ENCODE results near the gene PRDX3.

The PRDX3 gene

GRCh38 chr10:119129721-119130120 is 48.9 kb downstream of the PRDX3 start:
- no peak for DNase-seq (ENCODE audit: low spot score)

DNA sequence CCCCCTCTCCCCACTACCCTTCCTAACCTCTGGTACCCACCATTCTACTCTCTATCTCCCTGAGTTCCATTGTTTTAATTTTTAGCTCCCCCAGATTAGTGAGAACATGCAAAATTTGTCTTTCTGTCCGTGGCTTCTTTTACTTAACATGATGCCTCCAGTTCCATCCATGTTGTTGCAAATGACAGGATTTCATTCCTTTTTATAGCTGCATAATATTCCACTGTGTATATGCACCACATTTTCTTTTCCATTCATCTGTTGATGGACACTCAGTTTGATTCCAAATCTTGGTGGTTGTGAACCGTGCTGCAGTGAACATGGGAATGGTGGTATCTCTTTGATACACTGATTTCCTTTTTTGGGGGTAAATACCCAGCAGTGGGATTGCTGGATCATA is 52.7 kb downstream of the PRDX3 start:
- no peak for DNase-seq (ENCODE audit: low spot score)

GRCh38 chr10:119120875-119121274 is 57.7 kb downstream of the PRDX3 start:
- DNase-seq (ENCODE audit: low spot score): no peak

- DNase-seq (ENCODE audit: low spot score): no peak
These were observed 58.2 kb downstream of the PRDX3 start for GRCh38 chr10:119120413-119120867.

DNA sequence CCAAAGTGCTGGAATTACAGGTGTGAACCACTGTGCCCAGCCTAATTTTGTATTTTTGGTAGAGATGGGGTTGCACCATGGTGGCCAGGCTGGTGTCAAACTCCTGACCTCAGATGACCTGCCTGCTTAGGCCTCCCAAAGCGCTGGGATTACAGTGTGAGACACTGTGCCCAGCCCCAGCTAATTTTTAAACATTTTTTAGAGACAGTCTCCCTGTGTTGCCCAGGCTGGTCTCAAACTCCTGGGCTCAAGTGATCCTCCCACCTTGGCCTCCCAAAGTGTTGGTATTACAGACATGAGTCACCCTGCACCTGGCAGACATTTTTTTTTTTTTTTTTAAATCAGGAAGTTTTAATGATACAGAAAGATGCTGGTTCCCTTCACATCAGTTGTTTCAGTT is 59.2 kb downstream of the PRDX3 start:
- DNase-seq (ENCODE audit: low spot score): no peak

DNA sequence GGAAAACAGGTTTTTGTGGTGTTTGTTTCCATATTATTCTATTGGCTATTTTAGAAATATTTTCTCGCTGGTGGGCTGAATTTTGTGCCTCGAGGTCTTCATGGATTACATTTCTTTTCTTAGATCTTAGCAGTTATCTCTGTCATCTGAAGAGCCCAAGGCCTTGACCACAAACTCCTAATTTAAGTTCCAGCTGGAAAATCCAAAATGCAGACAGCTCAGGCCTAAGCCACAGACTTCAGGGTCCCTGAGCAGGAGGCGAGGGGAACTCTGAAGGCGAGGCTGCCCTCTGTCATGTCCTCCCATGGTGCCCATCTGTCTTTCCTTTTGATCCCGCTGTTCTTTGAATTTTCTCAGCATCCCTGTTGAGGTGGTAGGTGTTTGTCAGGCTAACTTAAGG is 60.4 kb downstream of the PRDX3 start:
- no peak for DNase-seq (ENCODE audit: low spot score)

Data from LoVo (cell line).